HG03103 (cell line): ENCODE results near the gene TBC1D25.

Source experiments
- ATAC-seq: cut with Tn5 transposase; IDR thresholded peaks from one replicate; pipeline ENCODE4 v1.9.1; 2021; ENCODE audit warnings: low read depth; ENCODE audit not compliant: unreplicated experiment

The TBC1D25 gene, protein sequence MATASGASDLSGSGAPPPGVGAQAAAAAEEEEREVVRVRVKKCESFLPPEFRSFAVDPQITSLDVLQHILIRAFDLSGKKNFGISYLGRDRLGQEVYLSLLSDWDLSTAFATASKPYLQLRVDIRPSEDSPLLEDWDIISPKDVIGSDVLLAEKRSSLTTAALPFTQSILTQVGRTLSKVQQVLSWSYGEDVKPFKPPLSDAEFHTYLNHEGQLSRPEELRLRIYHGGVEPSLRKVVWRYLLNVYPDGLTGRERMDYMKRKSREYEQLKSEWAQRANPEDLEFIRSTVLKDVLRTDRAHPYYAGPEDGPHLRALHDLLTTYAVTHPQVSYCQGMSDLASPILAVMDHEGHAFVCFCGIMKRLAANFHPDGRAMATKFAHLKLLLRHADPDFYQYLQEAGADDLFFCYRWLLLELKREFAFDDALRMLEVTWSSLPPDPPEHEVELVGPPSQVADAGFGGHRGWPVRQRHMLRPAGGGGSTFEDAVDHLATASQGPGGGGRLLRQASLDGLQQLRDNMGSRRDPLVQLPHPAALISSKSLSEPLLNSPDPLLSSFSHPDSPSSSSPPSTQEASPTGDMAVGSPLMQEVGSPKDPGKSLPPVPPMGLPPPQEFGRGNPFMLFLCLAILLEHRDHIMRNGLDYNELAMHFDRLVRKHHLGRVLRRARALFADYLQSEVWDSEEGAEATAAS

GRCh38 chrX:48539345-48540027 lies at the start of gene TBC1D25:
TBC1D25 (plus strand) TSS chrX:48539714; CDS start chrX:48539798, 84 bp downstream.
- ATAC-seq, result peak; percentile 71

DNA sequence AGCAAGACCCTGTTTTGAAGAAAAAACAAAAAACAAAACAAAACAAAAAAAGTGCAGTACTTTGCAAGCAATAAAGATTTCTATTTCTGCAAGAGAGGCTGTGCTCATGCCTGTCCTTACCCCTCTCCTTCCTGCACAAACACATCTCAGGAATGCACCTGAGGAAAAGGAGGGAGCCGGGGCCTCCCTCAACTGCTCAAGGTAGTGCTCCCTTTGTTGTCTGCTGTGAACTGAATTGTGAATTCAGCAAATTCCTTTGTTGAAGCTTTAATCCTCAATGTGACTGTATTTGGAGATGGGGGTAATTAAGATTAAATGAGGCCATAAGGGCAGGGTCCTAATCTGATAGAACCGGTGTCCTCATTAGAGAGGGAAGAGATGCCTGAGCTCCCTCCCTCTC lies 49.6 kb upstream of the TBC1D25 start:
- no peak for ATAC-seq

DNA sequence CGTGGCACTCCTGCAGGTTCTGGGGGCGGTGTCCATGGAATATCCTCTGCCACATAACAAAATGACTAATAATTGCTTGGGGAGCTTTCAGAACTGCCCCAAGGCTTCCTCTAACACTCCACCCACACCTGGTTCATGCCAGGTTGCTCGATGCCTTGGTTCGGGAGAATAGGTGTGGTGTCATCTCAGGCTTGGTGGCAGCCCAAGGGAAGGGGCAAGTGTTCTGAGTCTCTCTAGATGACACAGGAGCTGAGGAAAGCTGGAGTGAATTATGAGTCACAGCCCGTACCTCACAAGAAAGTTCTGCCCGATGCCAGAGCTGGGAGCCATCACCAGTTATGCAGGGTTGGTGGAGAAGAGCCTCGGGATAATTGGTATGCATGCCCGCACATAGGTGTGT lies 48.9 kb upstream of the TBC1D25 start:
- ATAC-seq, result no peak

DNA sequence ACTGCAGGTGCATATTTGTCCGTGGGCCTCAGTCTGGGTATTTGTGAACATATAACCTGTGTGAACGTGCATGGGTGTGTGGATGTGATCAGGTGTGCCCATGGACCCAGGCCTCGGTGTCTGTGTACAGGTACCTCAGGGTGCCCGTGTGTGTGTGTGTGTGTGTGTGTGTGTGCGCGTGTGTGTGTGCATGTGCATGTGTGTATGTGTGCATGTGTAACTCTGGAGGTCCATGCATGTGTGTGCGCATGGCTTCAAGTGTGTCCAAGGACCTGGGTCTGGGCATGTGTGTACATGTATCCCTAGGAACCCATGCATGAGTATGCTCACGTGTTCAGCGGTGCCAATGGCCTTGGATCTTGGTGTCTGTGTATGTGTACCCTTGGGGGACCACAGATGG lies 47.7 kb upstream of the TBC1D25 start:
- no peak for ATAC-seq

DNA sequence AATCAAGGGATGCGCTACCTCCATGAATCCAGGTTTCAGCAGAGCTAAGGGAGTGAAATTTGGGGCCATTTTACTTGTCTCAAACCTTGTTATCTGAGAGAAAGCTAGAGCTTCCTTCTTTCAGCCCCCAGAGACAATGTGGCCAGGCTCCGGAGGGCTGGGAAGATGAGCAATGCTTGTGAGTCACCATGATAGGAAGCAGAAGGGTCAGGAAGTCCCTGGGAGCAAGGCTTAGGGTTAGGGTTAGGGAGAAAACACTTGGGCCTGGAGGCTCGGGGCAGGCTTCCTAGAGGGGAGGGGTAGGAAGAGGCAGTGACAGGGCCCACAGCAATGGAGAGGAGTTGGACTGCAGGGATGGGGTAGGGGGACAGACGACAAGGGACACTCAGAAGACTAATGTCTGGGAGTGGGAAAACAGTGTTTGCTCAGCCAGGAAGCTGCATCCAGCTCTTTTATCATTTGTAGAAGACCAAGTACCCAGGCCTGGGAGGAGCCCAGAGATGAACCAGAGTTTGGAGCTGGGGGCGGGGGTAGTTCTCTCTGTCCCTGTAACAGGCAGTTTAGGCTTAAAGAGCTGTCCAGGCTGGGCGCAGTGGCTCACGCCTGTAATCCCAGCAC lies 47.1 kb upstream of the TBC1D25 start:
- ATAC-seq, result no peak

GRCh38 chrX:48493890-48494364 lies 45.6 kb upstream of the TBC1D25 start:
- no peak for ATAC-seq

DNA sequence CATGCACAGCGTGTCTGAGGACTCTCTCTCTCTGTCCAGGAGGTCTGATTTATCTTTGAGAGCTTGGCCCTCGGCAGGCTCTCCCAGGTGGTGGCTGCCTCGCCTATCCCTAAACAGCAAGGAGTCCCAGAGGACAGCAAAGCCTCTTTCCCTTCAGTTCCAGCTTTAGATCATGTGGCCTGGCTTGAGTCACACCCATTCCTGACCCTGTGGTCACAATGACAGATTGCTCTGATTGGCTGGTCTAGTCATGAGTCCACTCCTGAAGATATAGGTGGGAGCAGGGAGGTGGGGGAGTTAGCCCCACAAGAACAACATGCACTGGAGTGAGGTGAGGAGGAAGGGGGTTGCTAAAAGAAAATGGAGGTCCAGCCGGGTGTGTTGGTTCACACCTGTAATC lies 42.9 kb upstream of the TBC1D25 start:
- ATAC-seq, result no peak

DNA sequence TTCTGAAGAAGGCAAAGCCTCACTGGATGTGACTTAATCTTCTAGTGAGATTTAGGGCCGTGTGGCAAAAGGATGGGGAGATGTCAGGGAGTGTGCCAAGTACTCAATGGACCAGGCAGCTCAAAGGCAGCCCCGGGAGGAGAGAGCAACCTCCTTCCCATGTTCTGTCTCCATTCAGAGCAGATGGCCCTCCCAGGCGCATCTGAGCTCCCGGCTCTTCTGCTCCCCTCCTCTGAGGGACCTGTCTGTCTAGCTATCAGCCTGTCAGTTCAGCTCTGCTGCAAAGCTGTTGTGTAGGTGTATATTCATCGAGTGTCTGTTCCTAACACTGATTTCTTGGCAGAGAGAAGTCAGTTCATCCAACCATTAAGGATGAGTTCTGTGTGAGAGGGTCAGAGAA lies 41.6 kb upstream of the TBC1D25 start:
- no peak for ATAC-seq

GRCh38 chrX:48498374-48498809 lies 41.1 kb upstream of the TBC1D25 start:
- no peak for ATAC-seq

DNA sequence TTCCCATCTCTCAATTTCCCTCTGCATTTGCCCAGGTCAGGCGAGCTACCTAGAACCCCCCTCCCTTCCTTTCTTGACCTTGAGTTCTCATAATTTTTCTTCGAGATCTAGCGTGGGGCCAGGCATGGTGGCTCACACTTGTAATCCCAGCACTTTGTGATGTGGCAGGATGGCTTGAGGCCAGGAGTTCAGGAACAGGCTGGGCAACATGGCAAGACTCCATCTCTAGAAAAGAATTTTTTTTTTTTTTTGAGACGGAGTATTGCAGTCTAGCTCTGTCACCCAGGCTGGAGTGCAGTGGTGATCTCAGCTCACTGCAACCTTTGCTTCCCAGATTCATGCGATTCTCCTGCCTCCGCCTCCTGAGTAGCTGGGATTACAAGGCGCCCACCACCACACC lies 35.3 kb upstream of the TBC1D25 start:
- no peak for ATAC-seq

- ATAC-seq, result no peak
These were observed 34.0 kb upstream of the TBC1D25 start for GRCh38 chrX:48505481-48505880.

GRCh38 chrX:48507246-48507645 lies 32.3 kb upstream of the TBC1D25 start:
- no peak for ATAC-seq

DNA sequence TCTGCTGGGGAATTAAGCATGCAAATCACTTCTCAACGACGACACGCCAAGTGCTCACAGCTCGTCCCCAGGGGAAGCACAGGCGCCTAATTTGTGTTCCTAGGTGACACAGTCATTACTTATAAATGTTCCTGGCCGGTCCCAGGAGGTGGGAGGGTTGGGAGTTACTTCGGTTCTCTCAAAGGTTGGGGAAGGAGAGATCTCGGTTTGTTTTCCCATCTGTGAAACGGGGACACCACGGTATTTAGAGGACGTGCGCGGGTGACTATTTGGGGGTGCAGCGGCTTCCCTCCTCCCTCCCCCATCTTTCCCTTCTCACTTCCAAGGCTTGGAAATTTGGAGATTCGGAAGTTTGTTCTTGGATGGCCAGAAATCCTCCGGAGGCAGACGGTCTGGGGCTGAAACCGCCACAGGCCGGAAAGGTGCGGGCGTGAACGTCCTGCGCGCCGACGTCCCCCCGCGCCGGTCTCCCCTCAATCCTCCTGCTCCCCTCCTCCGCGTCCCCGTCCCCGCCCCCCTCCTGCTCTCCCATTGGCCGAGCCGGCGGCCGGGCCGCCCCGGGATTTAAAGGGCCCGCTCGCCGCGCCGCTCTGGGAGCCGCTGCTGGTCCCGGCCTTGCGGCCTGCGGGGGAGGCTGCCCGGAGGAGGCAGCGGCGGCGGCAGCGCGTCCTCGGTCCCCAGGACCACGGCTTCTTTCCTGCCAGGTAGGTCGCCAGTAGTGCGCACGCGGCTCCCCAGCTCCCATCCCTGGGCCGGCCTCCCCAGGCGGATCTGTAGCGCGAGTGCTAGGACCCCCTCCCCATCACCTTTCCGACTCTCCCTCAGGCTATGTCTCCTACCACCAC lies 30.9 kb upstream of the TBC1D25 start, which contains the start of gene PORCN:
TSS of gene PORCN (plus strand) at position 593 of the 845 bp plus-strand sequence. CDS start 829 bp downstream, outside the sequence.
- no peak for ATAC-seq

DNA sequence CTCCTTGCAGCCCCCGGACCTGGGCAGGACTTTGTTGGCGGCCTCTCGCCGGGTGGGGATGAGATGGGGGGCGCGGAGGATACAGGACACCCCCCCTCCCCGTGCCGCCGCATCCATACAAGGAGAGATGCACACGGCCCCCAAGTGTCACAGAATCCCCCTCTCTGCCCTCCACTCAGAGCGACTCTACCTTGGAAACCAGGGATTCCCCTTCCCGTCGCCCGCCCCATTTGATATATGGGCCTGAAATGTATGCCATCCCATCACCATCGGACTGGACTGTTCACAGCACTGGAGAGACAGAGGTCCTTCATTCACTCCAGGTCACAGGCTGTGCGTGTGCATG lies 30.3 kb upstream of the TBC1D25 start:
- ATAC-seq, result no peak

DNA sequence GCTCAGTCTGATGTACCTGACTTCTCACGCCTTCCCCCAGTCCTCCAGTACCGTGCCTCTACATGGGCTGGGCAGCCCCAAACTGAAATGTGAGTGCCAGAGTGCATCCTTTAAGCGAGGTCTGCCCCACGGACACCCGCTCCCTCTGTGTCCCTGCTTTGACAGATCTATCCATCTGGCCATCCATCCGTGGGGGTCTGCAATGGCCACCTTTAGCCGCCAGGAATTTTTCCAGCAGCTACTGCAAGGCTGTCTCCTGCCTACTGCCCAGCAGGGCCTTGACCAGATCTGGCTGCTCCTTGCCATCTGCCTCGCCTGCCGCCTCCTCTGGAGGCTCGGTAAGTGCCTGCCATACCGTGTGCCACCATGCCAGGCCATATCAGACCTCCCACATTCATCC lies 29.9 kb upstream of the TBC1D25 start:
- no peak for ATAC-seq

GRCh38 chrX:48511560-48511959 lies 28.0 kb upstream of the TBC1D25 start:
- ATAC-seq, result no peak

- ATAC-seq, result no peak
These were observed 27.1 kb upstream of the TBC1D25 start for GRCh38 chrX:48512371-48512935.

DNA sequence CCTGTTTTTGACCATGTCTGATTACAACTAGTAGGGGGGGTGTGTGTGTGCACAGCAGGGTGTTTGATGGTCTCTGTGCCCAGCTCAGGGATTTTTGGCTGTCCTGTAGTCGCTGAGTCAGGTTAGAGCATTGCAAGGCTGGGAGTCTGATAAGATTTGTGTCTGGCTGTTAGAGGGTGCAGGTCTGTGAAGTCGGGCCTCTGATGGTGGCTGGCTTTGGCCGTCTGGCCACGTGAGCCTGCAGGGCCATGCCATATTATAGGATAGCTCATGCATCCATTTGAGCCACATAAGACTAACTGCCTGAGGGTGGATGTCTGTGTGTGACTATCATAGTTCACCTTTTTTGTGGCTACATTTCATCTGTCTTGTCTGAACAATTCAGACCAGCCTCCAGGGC lies 25.8 kb upstream of the TBC1D25 start:
- ATAC-seq, result no peak

DNA sequence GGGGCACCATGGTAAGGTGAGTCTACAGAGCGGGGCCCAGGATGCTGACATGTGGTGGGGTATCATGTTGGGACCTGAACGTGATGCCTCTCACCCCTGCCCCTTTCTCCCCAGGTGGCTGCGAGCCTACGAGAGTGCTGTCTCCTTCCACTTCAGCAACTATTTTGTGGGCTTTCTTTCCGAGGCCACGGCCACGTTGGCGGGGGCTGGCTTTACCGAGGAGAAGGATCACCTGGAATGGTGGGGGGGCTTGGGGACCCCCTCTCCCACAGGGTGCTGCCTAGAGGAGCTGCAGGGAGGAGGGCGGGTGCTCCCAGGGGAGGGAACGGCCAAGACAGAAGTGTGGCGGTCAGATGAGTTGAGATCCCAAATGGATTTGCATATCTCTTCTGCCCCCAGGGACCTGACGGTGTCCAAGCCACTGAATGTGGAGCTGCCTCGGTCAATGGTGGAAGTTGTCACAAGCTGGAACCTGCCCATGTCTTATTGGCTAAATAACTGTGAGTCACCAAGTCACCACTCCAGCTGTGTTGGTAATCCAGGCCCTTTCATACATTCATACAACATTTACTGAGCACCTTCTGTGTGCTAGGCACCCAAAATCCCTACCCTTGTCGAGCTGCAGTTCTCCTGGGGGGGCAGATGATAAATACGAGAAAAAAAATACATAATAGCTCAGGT lies 25.2 kb upstream of the TBC1D25 start:
- ATAC-seq, result no peak
